Neural progenitor cell (in vitro differentiated cells): ENCODE results near the gene CENPL. TPM values are rescaled to one million over a fixed set of nuclear protein-coding genes. Genes with fewer than 3 reads are reported as not detected.
"Not testable (repeated sequence)": the region's sequence is repeated elsewhere in the genome, so short reads cannot be mapped to it uniquely, and the experiment has no call there.

Experiments
- DNase-seq: peaks from one replicate; pipeline ENCODE4 v3.0.0-alpha.2; 2016; ENCODE audit warnings: low spot score
- H2AFZ ChIP-seq: fragments of 200-600 bp; sonication (generic); replicated peaks from 2 replicates; pipeline ENCODE4 v1.6.1; 2016; ENCODE audit warnings: antibody characterized with exemption
- H3F3A ChIP-seq: fragments of 200-600 bp; sonication (generic); 2 replicates; pipeline ENCODE4 v1.6.1; 2016; ENCODE audit warnings: antibody characterized with exemption, low read depth
- H3K27ac ChIP-seq: fragments of 200-600 bp; sonication (generic); 2 replicates; pipeline ENCODE4 v1.5.1; 2016; ENCODE audit warnings: mild to moderate bottlenecking
- H3K27me3 ChIP-seq: fragments of 200-600 bp; sonication (generic); 2 replicates; pipeline ENCODE4 v1.6.1; 2016; ENCODE audit warnings: mild to moderate bottlenecking, moderate library complexity
- H3K36me3 ChIP-seq: fragments of 200-600 bp; sonication (generic); 2 replicates; pipeline ENCODE4 v1.5.1; 2016
- H3K4me1 ChIP-seq: fragments of 200-600 bp; sonication (generic); 2 replicates; pipeline ENCODE4 v1.6.1; 2016; ENCODE audit warnings: mixed run types
- H3K4me2 ChIP-seq: fragments of 200-600 bp; sonication (generic); 2 replicates; pipeline ENCODE4 v1.6.1; 2016
- H3K4me3 ChIP-seq: fragments of 200-600 bp; sonication (generic); 2 replicates; pipeline ENCODE4 v1.5.1; 2016
- H3K79me2 ChIP-seq: fragments of 200-600 bp; sonication (generic); 2 replicates; pipeline ENCODE4 v1.6.1; 2016; ENCODE audit warnings: low read depth
- H3K9ac ChIP-seq: fragments of 200-600 bp; sonication (generic); 2 replicates; pipeline ENCODE4 v1.6.1; 2016
- H3K9me3 ChIP-seq: fragments of 200-600 bp; sonication (generic); 2 replicates; pipeline ENCODE4 v1.5.1; 2016; ENCODE audit warnings: low read depth
- H4K20me1 ChIP-seq: fragments of 200-600 bp; sonication (generic); 2 replicates; pipeline ENCODE4 v1.6.1; 2016; ENCODE audit warnings: low read depth
- H3K27ac Mint-ChIP-seq: 3 replicates; pipeline ENCODE4 v1.8.0; 2021; ENCODE audit warnings: mixed read lengths
- H3K27me3 Mint-ChIP-seq: 2 replicates; pipeline ENCODE4 v1.8.0; 2022; ENCODE audit warnings: low read depth, mild to moderate bottlenecking, inconsistent platforms, moderate library complexity, mixed read lengths; ENCODE audit not compliant: insufficient read depth
- H3K36me3 Mint-ChIP-seq: 3 replicates; pipeline ENCODE4 v1.8.0; 2021; ENCODE audit warnings: mixed read lengths
- H3K4me1 Mint-ChIP-seq: 3 replicates; pipeline ENCODE4 v1.8.0; 2021; ENCODE audit warnings: mixed read lengths
- H3K4me3 Mint-ChIP-seq: 3 replicates; pipeline ENCODE4 v1.8.0; 2021; ENCODE audit warnings: mild to moderate bottlenecking, moderate library complexity, mixed read lengths
- H3K9me3 Mint-ChIP-seq: 3 replicates; pipeline ENCODE4 v1.8.0; 2020; ENCODE audit warnings: mixed read lengths
- CTCF ChIP-seq: fragments of 200-600 bp; sonication (generic); IDR thresholded peaks from 2 replicates; pipeline ENCODE4 v1.5.1; 2017; ENCODE audit warnings: antibody characterized with exemption, mild to moderate bottlenecking
- EZH2 ChIP-seq: fragments of 200-600 bp; sonication (generic); IDR thresholded peaks from 2 replicates; pipeline ENCODE4 v1.6.1; 2017; ENCODE audit warnings: antibody characterized with exemption, mild to moderate bottlenecking, moderate library complexity
- EZH2phosphoT487 ChIP-seq: fragments of 200-600 bp; sonication (generic); IDR thresholded peaks from 2 replicates; pipeline ENCODE4 v1.6.1; 2017; ENCODE audit warnings: antibody characterized with exemption
- total RNA-seq: library from RNA; depleted of rRNA; stranded (reverse); fragments of >200 nt; gene quantifications from 2 replicates; pipeline ENCODE4 v1.2.3, GENCODE V29; 2015; ENCODE audit warnings: low replicate concordance

CENPL gene
- total RNA-seq, 1 donor from 2014 or later: 33.4 TPM

- H4K20me1 ChIP-seq: peaks cover 58% of the 10 kb centered on the region
- no peak overlapping the region for H3K27ac Mint-ChIP-seq
- peaks cover 15% of the 10 kb centered on the region for H3K4me1 ChIP-seq
- no peak for DNase-seq
- no peak overlapping the region for H3K4me2 ChIP-seq
- H3F3A ChIP-seq: peaks cover 88% of the 10 kb centered on the region
- H3K27ac ChIP-seq: peak overlapping the region; percentile 77
- no peak for TF ChIP-seq EZH2
- H3K4me3 ChIP-seq: no peak overlapping the region
- no peak overlapping the region for H3K4me3 Mint-ChIP-seq
- H3K9me3 ChIP-seq: no peaks in the 10 kb centered on the region
- no peaks in the 10 kb centered on the region for H3K27me3 ChIP-seq
- H3K36me3 ChIP-seq: peaks cover 43% of the 10 kb centered on the region
- peaks cover 2% of the 10 kb centered on the region for H3K27me3 Mint-ChIP-seq
- peaks cover 40% of the 10 kb centered on the region for H3K36me3 Mint-ChIP-seq
- peaks cover 38% of the 10 kb centered on the region for H3K79me2 ChIP-seq
- H3K9me3 Mint-ChIP-seq: no peaks in the 10 kb centered on the region
- H3K9ac ChIP-seq: no peak overlapping the region
- H2AFZ ChIP-seq: no peak overlapping the region
- H3K4me1 Mint-ChIP-seq: peaks cover 23% of the 10 kb centered on the region
Measured at GRCh38 chr1:173862769-173863223, 38.1 kb upstream of the CENPL start.

- not testable (repeated sequence) for H2AFZ ChIP-seq, DNase-seq, H3K27me3 Mint-ChIP-seq, H3K9me3 Mint-ChIP-seq, H3K4me3 Mint-ChIP-seq, H3K9ac ChIP-seq, H3K27ac Mint-ChIP-seq, H3K9me3 ChIP-seq, H3K4me2 ChIP-seq, H3K27me3 ChIP-seq, H3K4me3 ChIP-seq
- Histone ChIP-seq H3F3A (peaks cover 88% of the 10 kb centered on the region), H4K20me1 (peaks cover 54% of the 10 kb centered on the region), H3K27ac (peak overlapping the region; percentile 33), H3K4me1 (peaks cover 15% of the 10 kb centered on the region), H3K36me3 (peaks cover 43% of the 10 kb centered on the region), H3K79me2 (peaks cover 33% of the 10 kb centered on the region)
- Mint-ChIP-seq H3K36me3 (peaks cover 45% of the 10 kb centered on the region), H3K4me1 (peaks cover 23% of the 10 kb centered on the region)
Measured at GRCh38 chr1:173862146-173862768, 37.6 kb upstream of the CENPL start.

GRCh38 chr1:173861731-173862145 is 37.1 kb upstream of the CENPL start:
- H4K20me1 ChIP-seq: peaks cover 49% of the 10 kb centered on the region
- peaks cover 40% of the 10 kb centered on the region for H3K36me3 ChIP-seq
- H3K27ac Mint-ChIP-seq: no peak overlapping the region
- peaks cover 2% of the 10 kb centered on the region for H3K27me3 Mint-ChIP-seq
- peak overlapping the region; percentile 33 for H3K27ac ChIP-seq
- peaks cover 43% of the 10 kb centered on the region for H3K36me3 Mint-ChIP-seq
- H3K9ac ChIP-seq: no peak overlapping the region
- no peak for TF ChIP-seq EZH2
- TF ChIP-seq CTCF: no peak
- TF ChIP-seq EZH2phosphoT487: no peak
- peaks cover 88% of the 10 kb centered on the region for H3F3A ChIP-seq
- no peak for DNase-seq
- H3K4me2 ChIP-seq: no peak overlapping the region
- no peaks in the 10 kb centered on the region for H3K27me3 ChIP-seq
- no peaks in the 10 kb centered on the region for H3K9me3 ChIP-seq
- no peak overlapping the region for H2AFZ ChIP-seq
- peaks cover 21% of the 10 kb centered on the region for H3K4me1 Mint-ChIP-seq
- H3K4me1 ChIP-seq: peaks cover 15% of the 10 kb centered on the region
- H3K4me3 ChIP-seq: no peak overlapping the region
- peaks cover 28% of the 10 kb centered on the region for H3K79me2 ChIP-seq
- no peak overlapping the region for H3K4me3 Mint-ChIP-seq
- H3K9me3 Mint-ChIP-seq: no peaks in the 10 kb centered on the region

- Histone ChIP-seq H4K20me1 (peaks cover 32% of the 10 kb centered on the region), H3K36me3 (peaks cover 25% of the 10 kb centered on the region), H3F3A (peaks cover 74% of the 10 kb centered on the region), H3K9me3 (no peaks in the 10 kb centered on the region), H3K4me2 (no peak overlapping the region), H3K4me1 (peaks cover 5% of the 10 kb centered on the region), H3K79me2 (peaks cover 11% of the 10 kb centered on the region), H3K4me3 (no peak overlapping the region), H3K9ac (no peak overlapping the region), H2AFZ (no peak overlapping the region), H3K27ac (peak overlapping the region; percentile 59), H3K27me3 (no peaks in the 10 kb centered on the region)
- H3K27me3 Mint-ChIP-seq: peaks cover 2% of the 10 kb centered on the region
- no peak overlapping the region for H3K27ac Mint-ChIP-seq
- peaks cover 4% of the 10 kb centered on the region for H3K4me1 Mint-ChIP-seq
- TF ChIP-seq EZH2phosphoT487 (no peak), CTCF (no peak), EZH2 (no peak)
- no peak overlapping the region for H3K4me3 Mint-ChIP-seq
- H3K36me3 Mint-ChIP-seq: peaks cover 36% of the 10 kb centered on the region
- DNase-seq: no peak
- no peaks in the 10 kb centered on the region for H3K9me3 Mint-ChIP-seq
Measured at GRCh38 chr1:173860065-173860464, 35.4 kb upstream of the CENPL start.

GRCh38 chr1:173859547-173859946 is 34.9 kb upstream of the CENPL start:
- not testable (repeated sequence) for H3K9ac ChIP-seq, H3K4me1 Mint-ChIP-seq, H3K4me1 ChIP-seq, H3K4me3 Mint-ChIP-seq, H3K27ac Mint-ChIP-seq, H3K27ac ChIP-seq, H3K9me3 ChIP-seq, H3K4me3 ChIP-seq, H3K27me3 ChIP-seq, H3K9me3 Mint-ChIP-seq, H3K79me2 ChIP-seq, H2AFZ ChIP-seq, H3K27me3 Mint-ChIP-seq, H3K4me2 ChIP-seq, DNase-seq
- H4K20me1 ChIP-seq: peaks cover 27% of the 10 kb centered on the region
- peaks cover 36% of the 10 kb centered on the region for H3K36me3 Mint-ChIP-seq
- H3F3A ChIP-seq: peaks cover 71% of the 10 kb centered on the region
- peaks cover 25% of the 10 kb centered on the region for H3K36me3 ChIP-seq
